GM15510 (cell line): Measurements from ENCODE around the gene JAK1.

ENCODE experiments used
- POLR2A ChIP-seq: IDR thresholded peaks from 3 replicates; pipeline ENCODE4 v1.6.1; 2011; ENCODE audit warnings: borderline replicate concordance; ENCODE audit not compliant: insufficient read length; ENCODE audit errors: extremely low read depth

The JAK1 gene

DNA sequence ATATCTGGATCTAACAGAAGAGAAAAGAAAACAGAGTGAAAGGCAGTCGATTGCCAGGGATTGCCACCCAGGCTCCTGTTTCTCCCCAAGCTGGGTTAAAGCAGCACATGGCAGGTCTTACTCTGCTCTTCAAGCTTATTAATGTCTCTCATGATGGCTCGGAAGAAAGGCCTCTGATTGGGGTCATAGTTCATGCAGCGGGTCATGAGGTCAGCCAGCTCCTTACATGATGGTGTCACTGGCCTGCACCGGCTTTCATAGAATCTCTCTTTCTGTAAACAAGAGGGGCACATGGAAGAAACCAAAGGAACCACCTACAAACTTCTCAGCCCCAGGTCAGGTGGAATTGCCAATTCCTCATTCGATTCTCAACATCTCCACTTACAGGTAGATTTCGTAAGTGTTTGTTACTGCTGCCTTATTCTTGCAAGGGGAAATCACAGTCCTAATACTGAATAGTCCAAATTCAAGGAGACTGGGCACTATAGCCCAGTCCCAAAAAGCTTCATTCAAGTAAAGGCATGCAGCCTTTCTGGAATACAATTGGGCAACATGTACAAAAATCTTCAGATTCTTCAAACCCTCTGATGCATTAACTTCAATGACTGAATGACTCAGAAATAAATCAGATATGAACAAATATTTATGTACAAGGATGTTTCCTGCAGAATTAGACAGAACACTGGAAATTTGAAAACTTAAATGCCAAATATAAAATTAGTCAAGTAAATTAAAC is 124.9 kb downstream of the JAK1 start:
- no peak for TF ChIP-seq POLR2A

DNA sequence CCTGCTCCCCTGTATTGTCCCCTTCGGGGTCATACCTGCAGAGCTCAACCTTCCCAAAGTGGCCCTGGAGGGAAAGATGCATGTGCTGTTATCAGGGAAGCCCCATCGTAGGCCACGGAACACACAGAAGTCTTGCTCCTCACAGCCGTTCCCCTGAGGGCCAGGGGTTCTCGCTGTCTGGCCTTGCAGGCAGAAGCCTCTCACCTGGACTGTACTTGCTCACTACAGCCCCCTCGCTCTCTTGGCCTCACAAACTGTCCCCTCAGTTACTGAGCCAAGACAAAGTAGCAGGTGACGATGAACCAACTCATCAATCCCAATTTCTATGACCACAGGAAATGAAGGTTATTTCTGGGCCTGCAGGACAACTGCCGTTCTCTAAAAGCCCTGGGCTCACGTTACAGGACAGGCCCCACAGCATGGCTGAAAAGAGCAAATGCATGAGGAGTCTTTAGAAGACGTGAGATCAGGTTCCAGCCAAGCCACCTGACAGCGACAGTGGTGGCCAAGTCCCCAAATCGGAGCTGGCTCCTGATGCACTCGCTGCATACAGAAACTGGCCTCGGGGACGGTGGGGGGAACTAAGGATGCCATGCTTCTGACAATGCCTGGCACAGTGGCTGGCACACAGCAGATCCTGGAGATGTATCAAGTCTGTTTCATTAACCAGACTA is 126.5 kb downstream of the JAK1 start:
- TF ChIP-seq POLR2A, result no peak

- no peak for TF ChIP-seq POLR2A
These were observed 127.1 kb downstream of the JAK1 start for GRCh38 chr1:64839261-64839660.

- TF ChIP-seq POLR2A, result no peak
These were observed 127.9 kb downstream of the JAK1 start for GRCh38 chr1:64838486-64838885.

DNA sequence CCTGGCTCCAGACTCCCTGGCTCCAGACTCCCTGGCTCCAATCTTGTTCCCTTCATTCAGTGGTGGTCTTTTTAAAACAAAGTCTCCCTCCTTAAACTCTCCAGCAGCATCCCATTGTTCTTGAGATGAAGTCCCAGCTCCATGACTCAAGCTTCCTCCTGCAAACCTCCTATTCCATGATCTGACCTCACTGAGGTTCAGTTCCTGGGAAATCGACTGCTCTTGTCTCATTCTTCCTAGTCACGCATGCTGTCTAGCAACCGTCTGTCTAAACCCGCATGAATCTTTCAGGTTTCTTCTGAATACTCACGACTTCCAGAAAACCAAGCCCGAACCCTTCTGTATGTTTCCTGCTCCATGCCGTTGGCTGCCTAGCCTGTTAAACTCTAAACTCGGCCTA is 129.5 kb downstream of the JAK1 start:
- TF ChIP-seq POLR2A, result no peak

DNA sequence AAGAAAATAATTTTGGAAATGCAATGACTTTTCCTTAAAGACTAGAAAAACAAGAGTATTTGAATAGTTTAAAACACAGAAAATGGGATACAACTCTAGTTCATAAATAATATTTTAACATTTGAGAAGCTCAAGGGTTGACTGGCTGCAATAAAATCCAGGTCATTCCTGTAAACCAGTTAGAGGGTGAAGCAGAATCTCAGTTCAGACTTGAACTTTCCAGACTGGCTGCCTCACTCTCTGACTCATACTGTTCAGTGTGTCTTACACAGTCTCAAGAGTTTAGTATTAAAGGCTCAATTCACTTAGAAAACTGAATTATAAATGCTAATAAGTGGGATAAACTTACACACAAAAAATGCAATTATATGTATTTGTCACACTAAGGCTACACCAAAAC is 131.6 kb downstream of the JAK1 start:
- TF ChIP-seq POLR2A, result no peak

- no peak for TF ChIP-seq POLR2A
These were observed 136.2 kb downstream of the JAK1 start for GRCh38 chr1:64830030-64830651.

DNA sequence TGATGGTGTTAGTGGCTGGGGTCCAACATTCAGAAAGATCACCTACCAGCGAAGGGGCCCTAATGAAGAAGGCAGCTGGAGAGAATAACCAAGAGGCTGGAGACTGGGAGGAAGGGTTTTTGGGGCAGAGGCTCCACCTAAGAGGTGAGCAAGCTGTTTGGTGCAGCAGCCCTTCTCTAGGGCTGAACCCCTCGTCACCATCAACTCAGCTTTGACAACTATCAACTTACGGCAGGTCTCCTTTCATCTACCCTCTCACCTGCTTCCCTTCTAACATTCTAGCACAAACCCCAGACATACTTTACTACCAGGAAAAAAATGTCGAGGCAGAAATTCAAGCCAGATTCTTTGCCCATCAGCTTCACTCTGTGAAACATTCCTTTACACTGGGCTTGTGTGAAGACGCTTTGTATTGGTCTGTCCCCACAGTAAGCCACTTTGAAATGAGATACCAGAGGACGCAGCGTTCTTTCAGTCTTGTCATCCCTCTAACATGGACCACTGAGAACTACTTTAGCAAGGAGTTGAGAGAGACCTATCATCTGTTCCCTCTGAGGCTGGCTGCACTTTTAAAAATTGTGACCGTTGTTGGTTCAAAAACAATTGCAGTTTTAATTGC is 136.8 kb downstream of the JAK1 start:
- TF ChIP-seq POLR2A, result no peak

DNA sequence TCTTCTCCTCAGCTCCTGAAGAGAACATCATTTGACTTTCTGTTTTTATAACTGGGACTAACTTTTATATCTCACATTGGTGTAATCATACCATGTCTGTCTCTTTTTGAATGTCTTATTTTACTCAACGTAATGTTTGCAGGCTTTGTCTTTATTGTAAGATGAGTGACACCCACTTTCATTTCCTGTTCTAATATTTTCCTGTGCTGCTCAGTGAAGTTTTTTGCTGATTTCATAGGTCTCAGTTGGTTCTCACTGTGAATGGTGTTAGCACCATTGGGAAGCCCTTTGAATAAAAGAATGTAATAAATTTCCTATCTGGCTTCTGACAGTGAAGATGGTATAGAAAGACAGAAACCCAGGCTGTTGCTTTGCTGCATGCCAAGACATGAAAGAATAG is 137.5 kb downstream of the JAK1 start:
- no peak for TF ChIP-seq POLR2A

DNA sequence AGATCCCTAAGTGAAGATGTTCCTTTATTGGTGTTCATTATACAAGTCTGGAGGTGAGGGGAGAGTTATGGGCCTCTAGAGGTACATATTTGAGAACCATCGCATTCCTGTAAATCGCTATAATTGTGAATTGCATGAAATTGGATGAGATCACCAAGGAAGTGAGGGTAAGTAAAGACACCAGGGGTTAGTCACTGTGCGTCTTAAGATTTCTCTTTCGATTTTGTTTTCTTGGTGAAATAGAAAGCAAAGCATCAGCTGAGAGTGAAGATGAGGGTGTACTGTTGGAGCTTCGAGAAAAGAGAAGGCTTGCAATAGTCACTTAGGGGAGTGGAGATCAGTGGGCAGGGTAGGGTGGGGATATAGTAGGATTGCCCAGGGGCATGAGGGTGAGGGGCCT is 139.4 kb downstream of the JAK1 start:
- TF ChIP-seq POLR2A, result no peak

DNA sequence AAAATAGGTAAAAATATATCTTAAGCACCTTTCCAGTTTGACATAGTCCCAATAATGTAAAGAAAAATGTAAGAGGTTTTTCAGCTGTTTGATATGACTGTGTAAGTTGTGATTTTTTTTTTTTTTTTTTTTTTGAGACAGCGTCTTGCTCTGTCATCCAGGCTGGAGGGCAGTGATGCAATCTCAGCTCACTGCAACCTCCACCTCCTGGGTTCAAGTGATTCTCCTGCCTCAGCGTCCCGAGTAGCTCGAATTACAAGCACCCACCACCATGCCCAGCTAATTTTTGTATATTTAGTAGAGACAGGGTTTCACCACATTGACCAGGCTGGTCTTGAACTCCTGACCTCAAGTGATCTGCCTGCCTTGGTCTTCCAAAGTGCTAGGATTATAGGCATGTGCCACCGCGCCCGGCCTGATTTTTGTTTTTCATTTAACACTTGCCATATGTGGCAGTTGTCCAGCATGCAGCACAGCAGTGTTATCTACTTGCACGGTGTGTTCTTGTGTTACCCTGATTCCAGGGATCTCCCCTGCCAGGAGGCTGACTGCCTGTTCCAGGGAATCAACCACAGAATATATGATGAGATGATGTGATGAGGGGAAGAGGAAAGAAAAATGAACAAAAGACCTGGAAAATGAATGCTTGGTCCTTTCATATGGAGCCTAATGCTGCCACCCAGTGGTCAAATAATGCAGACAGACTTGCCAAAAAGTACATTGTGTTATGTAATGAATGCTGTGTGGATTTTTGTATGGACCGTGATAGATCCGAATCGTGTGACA is 142.5 kb downstream of the JAK1 start:
- TF ChIP-seq POLR2A, result no peak

DNA sequence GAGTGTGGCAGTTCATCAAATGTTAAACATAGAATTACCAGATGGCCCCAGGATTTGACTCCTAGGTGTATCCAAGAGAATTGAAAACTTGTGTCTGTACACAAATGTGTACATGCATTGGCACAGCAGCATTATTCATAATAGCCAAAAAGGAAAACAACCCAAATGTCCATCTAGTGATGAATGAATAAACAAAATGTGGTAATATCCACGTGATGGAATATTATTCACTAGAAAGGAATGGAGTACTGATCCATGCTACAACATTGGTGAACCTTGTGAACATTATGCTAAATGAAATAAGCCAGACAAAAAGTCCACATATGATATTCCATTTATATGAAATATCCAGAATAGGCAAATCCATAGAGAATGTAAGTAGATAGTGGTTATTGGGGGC is 143.7 kb downstream of the JAK1 start:
- TF ChIP-seq POLR2A, result no peak

GRCh38 chr1:64814427-64814826 is 151.9 kb downstream of the JAK1 start:
- no peak for TF ChIP-seq POLR2A

DNA sequence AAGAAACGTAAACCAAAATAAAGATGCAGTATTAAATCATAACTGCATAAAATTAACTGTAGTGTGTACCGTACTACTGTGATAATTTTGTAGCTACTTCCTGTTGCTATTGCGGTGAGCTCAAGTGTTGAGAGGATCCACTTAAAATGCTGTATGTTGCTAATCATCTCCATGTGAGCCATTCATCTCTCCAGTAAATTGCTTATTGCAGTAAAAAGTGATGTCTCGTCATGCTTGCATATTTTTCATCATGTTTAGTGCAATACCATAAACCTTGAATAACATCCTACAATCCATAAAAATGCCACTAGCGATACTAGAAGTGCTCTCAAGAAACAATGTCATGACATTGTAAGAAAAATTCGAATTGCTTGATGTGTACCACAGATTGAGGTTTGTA is 155.2 kb downstream of the JAK1 start:
- no peak for TF ChIP-seq POLR2A

DNA sequence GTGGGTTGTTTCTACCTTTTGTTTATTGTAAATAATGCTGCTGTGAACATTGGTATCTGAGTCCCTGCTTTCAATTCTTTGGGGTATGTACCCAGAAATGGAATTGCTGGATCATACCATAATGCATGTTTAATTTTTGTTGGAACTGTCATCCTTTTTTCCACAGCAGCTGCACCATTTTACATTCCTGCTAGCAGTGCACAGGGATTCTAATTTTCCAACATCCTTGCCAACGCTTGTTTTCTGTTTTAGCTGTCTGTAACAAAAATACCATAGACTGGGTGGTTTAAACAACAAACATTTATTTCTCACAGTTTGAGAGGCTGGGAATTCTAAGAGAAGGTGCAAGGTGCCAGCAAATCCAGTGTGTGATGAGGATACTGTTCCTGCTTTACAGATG is 156.3 kb downstream of the JAK1 start:
- TF ChIP-seq POLR2A, result no peak
